Thymus (tissue), 11 donors: ENCODE results near the gene PRDM15. TPM values are rescaled to one million over a fixed set of nuclear protein-coding genes. Genes with fewer than 3 reads are reported as not detected.

Source experiments
- DNase-seq, 9 donors: peaks; one replicate each; pipeline ENCODE4 v3.0.0-alpha.2; 2013; ENCODE audit warnings: low spot score in 9 of 9, low read depth in 6 of 9, missing footprints in 1 of 9
- H3K27ac ChIP-seq, 2 donors: one replicate each; pipeline ENCODE4 v1.5.1; 2013; ENCODE audit warnings: control low read depth in 1 of 2, low read depth in 1 of 2, low read length in 1 of 2, mild to moderate bottlenecking in 1 of 2, moderate library complexity in 1 of 2
- H3K27me3 ChIP-seq, 2 donors: one replicate each; pipeline ENCODE4 v1.5.1; 2013; ENCODE audit warnings: low read length in 1 of 2; ENCODE audit not compliant: control insufficient read depth in 2 of 2, insufficient read depth in 1 of 2
- H3K36me3 ChIP-seq, 2 donors: one replicate each; pipeline ENCODE4 v1.5.1; 2013; ENCODE audit warnings: low read length in 1 of 2, mild to moderate bottlenecking in 1 of 2, moderate library complexity in 1 of 2; ENCODE audit not compliant: control insufficient read depth in 2 of 2, insufficient read depth in 2 of 2
- H3K4me1 ChIP-seq, 2 donors: one replicate each; pipeline ENCODE4 v1.5.1; 2013; ENCODE audit warnings: low read length in 2 of 2; ENCODE audit not compliant: control insufficient read depth in 2 of 2, insufficient read depth in 2 of 2
- H3K4me3 ChIP-seq, 2 donors: one replicate each; pipeline ENCODE4 v1.5.1; 2013; ENCODE audit warnings: low read length in 2 of 2, control low read depth in 1 of 2, mild to moderate bottlenecking in 1 of 2
- H3K9me3 ChIP-seq, 2 donors: one replicate each; pipeline ENCODE4 v1.5.1; 2013; ENCODE audit warnings: low read length in 1 of 2, mild to moderate bottlenecking in 1 of 2; ENCODE audit not compliant: control insufficient read depth in 2 of 2, insufficient read depth in 1 of 2
- WGBS: extraction: QIAGEN DNeasy Blood & Tissue Kit; methylation state at CpG from one replicate; pipeline ENCODE4 v1.1.7; 2013; 5-methylcytosine and 5-hydroxymethylcytosine counted together
- polyA plus RNA-seq: library from polyadenylated mRNA; stranded (reverse); fragments of 200-250 nt; gene quantifications from one replicate; pipeline ENCODE4 v1.2.3, GENCODE V29; 2013
- total RNA-seq: library from RNA; stranded (reverse); fragments of 120-200 nt; gene quantifications from one replicate; pipeline ENCODE4 v1.2.4, GENCODE V29; 2013
- donor health status: healthy.

The PRDM15 gene
- total and polyA plus RNA-seq, 2 donors: 4.0 to 6.1 TPM

DNA sequence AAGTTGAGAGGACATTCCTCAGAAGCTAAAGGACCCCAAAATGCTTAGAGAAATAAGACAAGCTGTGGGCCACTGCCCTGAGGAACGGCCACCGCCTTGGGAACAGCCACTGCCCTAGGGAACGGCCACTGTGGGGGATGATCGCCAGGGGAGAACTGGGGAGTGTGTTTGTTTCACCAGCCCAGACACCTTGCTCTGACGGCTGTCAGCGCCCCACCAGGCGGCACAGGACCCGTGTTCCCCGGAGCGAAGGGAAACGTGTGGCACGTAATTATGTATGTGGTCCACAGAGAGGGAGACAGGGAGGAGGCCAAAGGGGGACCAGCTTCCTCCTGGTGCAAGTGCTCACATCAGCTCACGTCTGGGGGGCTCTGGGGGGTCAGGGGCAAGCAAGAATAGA lies 66.5 kb downstream of the PRDM15 start:
- H3K36me3 ChIP-seq: peaks cover 34 to 42% of the 10 kb centered on the region in 2 donors
- H3K27me3 ChIP-seq: no peaks in the 10 kb centered on the region
- H3K4me3 ChIP-seq: no peak overlapping the region
- 98% methylated on average over 13 of the region's 13 CpGs for WGBS
- no peaks in the 10 kb centered on the region for H3K9me3 ChIP-seq
- no peak overlapping the region for H3K27ac ChIP-seq
- H3K4me1 ChIP-seq: peaks cover 4 to 9% of the 10 kb centered on the region in 2 donors
- no peak for DNase-seq

DNA sequence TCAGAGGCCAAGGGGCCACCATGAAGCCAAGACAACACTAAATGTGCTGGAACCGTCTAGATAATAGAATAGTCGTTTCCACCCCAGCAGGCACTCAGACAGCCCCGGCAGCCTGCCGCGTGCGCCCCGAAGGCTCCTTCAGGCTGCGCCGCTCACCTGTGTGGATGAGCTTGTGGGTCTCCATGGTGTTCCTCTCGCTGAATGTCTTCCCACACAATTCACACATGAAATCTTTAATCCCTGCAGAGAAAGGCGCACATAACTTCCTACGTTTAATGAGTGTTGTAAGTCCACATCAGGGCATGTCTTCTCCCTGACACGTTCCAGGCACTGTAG lies 68.6 kb downstream of the PRDM15 start:
- DNase-seq: no peak
- Histone ChIP-seq H3K4me3 (no peak overlapping the region), H3K27ac (no peak overlapping the region), H3K9me3 (peaks cover 0 to 3% of the 10 kb centered on the region in 2 donors), H3K4me1 (no peaks in the 10 kb centered on the region), H3K27me3 (no peaks in the 10 kb centered on the region), H3K36me3 (peaks cover 35 to 39% of the 10 kb centered on the region in 2 donors)
- WGBS: 98% methylated on average over 13 of the region's 13 CpGs

DNA sequence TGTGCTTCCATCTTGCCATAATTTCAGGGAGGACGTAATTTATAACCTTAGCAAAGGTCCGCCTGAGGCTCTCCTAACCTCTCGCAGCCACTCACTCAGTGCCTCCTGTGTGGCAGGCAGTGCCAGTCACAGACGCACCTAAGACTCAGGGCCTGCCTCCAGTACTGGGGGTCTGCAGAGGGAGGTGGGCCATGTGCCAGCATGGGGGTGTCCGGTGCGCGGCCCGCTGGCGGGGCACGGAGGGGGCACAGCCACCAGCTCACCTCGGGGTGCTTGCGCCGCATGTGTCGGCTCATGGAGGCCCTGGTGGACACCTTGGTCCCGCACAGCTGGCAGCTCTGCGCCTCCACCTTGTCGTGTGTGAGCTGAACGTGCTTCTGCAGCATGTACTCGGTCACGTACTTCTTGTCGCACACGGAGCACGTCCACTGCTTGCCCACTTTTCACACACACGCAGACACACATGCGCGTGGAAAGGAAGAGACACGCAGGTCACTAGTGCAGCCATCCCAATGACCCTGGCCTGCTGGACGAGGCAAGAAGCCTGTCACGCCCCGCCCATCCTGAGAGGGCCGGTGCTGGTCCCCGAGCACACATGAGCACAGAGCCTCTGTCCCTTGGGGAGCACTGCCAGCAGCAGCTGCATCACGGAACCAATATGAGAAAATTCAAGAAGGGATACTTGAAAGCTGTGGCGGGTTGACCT lies 69.1 kb downstream of the PRDM15 start:
- no peak overlapping the region for H3K27ac ChIP-seq
- DNase-seq: no peak
- H3K27me3 ChIP-seq: no peaks in the 10 kb centered on the region
- 98% methylated on average over 34 of the region's 34 CpGs for WGBS
- no peak overlapping the region for H3K4me3 ChIP-seq
- peaks cover 0 to 3% of the 10 kb centered on the region in 2 donors for H3K9me3 ChIP-seq
- peaks cover 30 to 34% of the 10 kb centered on the region in 2 donors for H3K36me3 ChIP-seq
- no peaks in the 10 kb centered on the region for H3K4me1 ChIP-seq

DNA sequence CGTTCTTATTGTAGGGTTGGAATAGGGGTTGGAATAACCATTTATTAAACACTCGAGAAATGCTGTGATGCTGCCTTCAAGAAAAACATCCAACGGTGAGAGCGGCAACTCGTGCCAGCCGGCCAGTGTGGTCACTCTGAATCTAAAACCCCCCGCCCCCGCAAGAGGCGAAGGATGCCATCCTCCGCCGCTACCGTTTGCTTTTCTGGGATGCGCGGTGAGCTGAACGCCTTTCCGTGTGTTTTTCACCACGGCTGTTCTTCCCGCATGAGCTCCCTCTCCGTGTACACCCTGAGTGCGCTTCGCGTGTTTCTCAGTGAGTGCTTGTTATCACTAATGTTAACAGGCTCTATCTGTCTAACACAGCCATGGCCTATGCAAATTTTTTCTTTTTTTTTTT lies 70.3 kb downstream of the PRDM15 start:
- DNase-seq: no peak
- Histone ChIP-seq H3K27me3 (no peaks in the 10 kb centered on the region), H3K9me3 (peaks cover 0 to 3% of the 10 kb centered on the region in 2 donors), H3K4me3 (no peak overlapping the region), H3K4me1 (no peaks in the 10 kb centered on the region), H3K27ac (no peak overlapping the region), H3K36me3 (peaks cover 25 to 34% of the 10 kb centered on the region in 2 donors)
- 98% methylated on average over 22 of the region's 22 CpGs for WGBS

DNA sequence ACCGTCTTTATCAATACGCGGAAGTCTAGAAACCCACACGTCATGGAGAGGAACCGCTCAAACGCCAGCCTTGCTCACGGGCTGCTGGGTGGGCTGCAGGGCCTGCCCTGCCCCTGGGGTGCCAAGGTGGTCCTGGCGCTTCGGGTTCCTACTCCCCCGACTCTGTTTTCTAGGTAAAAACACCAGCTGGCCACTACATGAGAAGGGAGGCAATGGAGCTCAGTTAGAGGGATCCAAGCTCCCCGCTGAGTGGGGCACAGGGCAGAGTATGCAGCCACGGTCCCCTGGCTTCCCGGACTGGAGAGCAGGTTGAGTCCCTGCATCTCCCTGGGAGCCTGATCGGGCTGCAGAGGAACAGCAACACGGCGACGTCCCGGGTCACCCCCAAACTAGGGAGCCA lies 71.0 kb downstream of the PRDM15 start:
- Histone ChIP-seq H3K4me1 (no peaks in the 10 kb centered on the region), H3K9me3 (peaks cover 0 to 3% of the 10 kb centered on the region in 2 donors), H3K36me3 (peaks cover 25 to 33% of the 10 kb centered on the region in 2 donors), H3K27me3 (no peaks in the 10 kb centered on the region), H3K27ac (no peak overlapping the region), H3K4me3 (no peak overlapping the region)
- no peak for DNase-seq
- 98% methylated on average over 18 of the region's 18 CpGs for WGBS

DNA sequence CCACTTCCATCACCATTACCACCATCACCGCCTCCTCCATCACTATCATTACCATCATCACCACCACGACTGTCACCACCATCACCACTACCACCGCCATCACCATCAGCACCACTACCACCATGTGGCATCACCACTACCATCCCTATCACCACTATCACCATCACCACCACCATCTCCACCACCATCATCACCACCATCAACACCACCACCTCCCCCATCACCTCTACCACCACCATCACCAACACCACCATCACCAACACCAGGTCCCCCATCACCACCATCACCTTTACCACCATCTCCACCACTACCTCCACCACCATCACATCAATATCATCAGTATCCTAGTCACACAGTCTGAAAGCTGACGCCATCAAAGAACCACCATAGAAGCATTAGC lies 72.4 kb downstream of the PRDM15 start:
- no peak for DNase-seq
- Histone ChIP-seq H3K27me3 (no peaks in the 10 kb centered on the region), H3K4me3 (no peak overlapping the region), H3K27ac (no peak overlapping the region), H3K9me3 (peaks cover 0 to 3% of the 10 kb centered on the region in 2 donors), H3K36me3 (peaks cover 29 to 39% of the 10 kb centered on the region in 2 donors), H3K4me1 (no peaks in the 10 kb centered on the region)
- 99% methylated on average over 4 of the region's 4 CpGs for WGBS

DNA sequence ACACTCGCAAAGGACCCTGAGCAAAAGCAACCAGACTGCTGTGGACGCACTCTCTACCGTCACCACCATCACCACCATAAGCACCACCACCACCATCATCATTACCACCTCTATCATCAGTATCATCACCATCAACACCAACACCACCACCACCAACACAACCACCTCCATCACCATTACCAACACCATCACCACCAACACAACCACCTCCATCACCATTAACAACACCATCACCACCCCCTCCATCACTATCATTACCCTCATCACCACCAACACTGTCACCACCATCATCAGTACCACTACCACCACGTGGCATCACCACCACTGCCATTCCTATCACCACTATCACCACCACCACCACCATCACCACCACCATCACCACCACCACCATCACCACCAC lies 73.5 kb downstream of the PRDM15 start:
- Histone ChIP-seq H3K27ac (no peak overlapping the region), H3K9me3 (peaks cover 0 to 3% of the 10 kb centered on the region in 2 donors), H3K4me1 (no peaks in the 10 kb centered on the region), H3K4me3 (no peak overlapping the region), H3K27me3 (no peaks in the 10 kb centered on the region), H3K36me3 (peaks cover 40 to 50% of the 10 kb centered on the region in 2 donors)
- WGBS: 99% methylated on average over 4 of the region's 4 CpGs
- DNase-seq: no peak

DNA sequence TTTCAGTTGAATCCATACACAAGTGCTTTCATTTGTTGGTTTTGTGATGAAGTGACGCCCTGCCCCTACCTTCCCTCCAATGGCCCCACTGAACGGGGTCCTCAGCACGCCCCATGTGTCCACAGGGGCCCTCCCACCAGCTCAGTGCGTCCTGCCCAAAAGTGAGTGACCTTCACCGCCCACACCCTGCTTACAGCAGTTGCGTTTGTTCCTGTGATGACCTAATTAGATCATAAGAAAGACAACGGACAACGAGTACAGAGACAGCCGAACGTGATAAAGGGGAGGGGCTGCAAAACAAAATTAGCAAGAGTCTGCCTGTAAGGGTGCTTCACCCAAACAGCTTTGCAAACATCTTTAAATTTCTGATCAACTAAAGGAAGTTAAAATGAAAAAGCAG lies 74.1 kb downstream of the PRDM15 start:
- Histone ChIP-seq H3K9me3 (peaks cover 0 to 3% of the 10 kb centered on the region in 2 donors), H3K4me3 (no peak overlapping the region), H3K27me3 (no peaks in the 10 kb centered on the region), H3K4me1 (no peaks in the 10 kb centered on the region), H3K36me3 (peaks cover 40 to 50% of the 10 kb centered on the region in 2 donors), H3K27ac (no peak overlapping the region)
- 97% methylated on average over 10 of the region's 10 CpGs for WGBS
- no peak for DNase-seq

DNA sequence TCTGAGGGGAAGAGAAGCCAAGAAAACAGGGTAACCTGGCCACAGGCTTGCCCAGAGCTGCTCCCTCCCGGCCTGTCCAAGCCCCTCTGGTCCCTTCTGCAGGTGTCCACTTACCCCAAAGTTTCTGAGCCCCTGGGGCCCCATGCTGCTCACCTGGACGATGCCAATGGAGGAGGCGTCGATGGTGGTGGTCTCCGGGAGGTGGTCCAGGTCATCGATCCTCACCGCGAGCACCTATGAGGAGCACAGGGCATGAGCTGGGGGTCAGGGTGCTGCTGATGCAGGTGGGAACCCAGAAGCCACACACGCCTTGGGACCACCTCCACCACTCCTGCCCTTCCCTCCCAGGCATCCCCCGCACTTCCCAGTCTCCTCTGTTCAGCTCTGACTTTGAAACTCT lies 74.8 kb downstream of the PRDM15 start:
- Histone ChIP-seq H3K27me3 (no peaks in the 10 kb centered on the region), H3K4me3 (no peak overlapping the region), H3K9me3 (peaks cover 0 to 3% of the 10 kb centered on the region in 2 donors), H3K4me1 (no peaks in the 10 kb centered on the region), H3K36me3 (peaks cover 40 to 51% of the 10 kb centered on the region in 2 donors), H3K27ac (no peak overlapping the region)
- no peak for DNase-seq
- 98% methylated on average over 10 of the region's 10 CpGs for WGBS
